ENCODE data around the gene TPST1.

GRCh38 chr7:66400400-66400799, 195.3 kb downstream of the TPST1 start:
- TF ChIP-seq ZBTB7A (IDR thresholded peaks at IDR 0.05; ENCODE audit: low read depth) (no peak), YY1 (IDR thresholded peaks at IDR 0.05; ENCODE audit: low read depth) (no peak), RAD21 (IDR thresholded peaks at IDR 0.05; ENCODE audit: low read depth) (no peak)

All from Ishikawa (cell line).